GM19239 (cell line): ENCODE measurements around the gene AFG3L2.
"Not testable (repeated sequence)": the region's sequence is repeated elsewhere in the genome, so short reads cannot be mapped to it uniquely, and the experiment has no call there.

Experiments used
- DNase-seq: peaks from one replicate; pipeline ENCODE4 v3.0.0; 2011; ENCODE audit warnings: low spot score; ENCODE audit not compliant: insufficient read length
- FAIRE-seq: peaks from 2 replicates; lab custom pipeline; 2011; peaks lifted over from hg19 to GRCh38; lab: Jason Lieb, UNC

The AFG3L2 gene

GRCh38 chr18:12398625-12399024, 21.6 kb upstream of the AFG3L2 start:
- DNase-seq (no peak), FAIRE-seq (no peak)

- DNase-seq (no peak), FAIRE-seq (no peak)
These were observed 20.8 kb upstream of the AFG3L2 start for GRCh38 chr18:12397793-12398192.

GRCh38 chr18:12397254-12397653, 20.2 kb upstream of the AFG3L2 start:
- DNase-seq: no peak
- no peak for FAIRE-seq

- no peak for DNase-seq
- FAIRE-seq: no peak
These were observed 17.4 kb upstream of the AFG3L2 start for GRCh38 chr18:12394428-12394827.

GRCh38 chr18:12393998-12394397, 17.0 kb upstream of the AFG3L2 start:
- DNase-seq (no peak), FAIRE-seq (no peak)

- FAIRE-seq: no peak
- DNase-seq: no peak
These were observed 16.5 kb upstream of the AFG3L2 start for GRCh38 chr18:12393510-12393909.

GRCh38 chr18:12391487-12392165, 14.6 kb upstream of the AFG3L2 start:
- peak; percentile 39 for FAIRE-seq
- peak; percentile 48 for DNase-seq

GRCh38 chr18:12388442-12388841, 11.4 kb upstream of the AFG3L2 start:
- FAIRE-seq: no peak
- no peak for DNase-seq

- FAIRE-seq (no peak), DNase-seq (no peak)
These were observed 7.2 kb upstream of the AFG3L2 start for GRCh38 chr18:12384261-12384660.

GRCh38 chr18:12383759-12384158, 6.7 kb upstream of the AFG3L2 start:
- DNase-seq, FAIRE-seq: not testable (repeated sequence)

- DNase-seq, FAIRE-seq: not testable (repeated sequence)
These were observed 5.3 kb upstream of the AFG3L2 start for GRCh38 chr18:12382221-12382814.

- DNase-seq, FAIRE-seq: not testable (repeated sequence)
These were observed 1.2 kb upstream of the AFG3L2 start for GRCh38 chr18:12378198-12378558.

- DNase-seq (peak; percentile 81), FAIRE-seq (no peak)
These were observed 650 bp upstream of the AFG3L2 start for GRCh38 chr18:12377556-12378197.

- no peak for DNase-seq
- peak; percentile 60 for FAIRE-seq
These were observed 833 bp downstream of the AFG3L2 start for GRCh38 chr18:12376034-12376753.

GRCh38 chr18:12374401-12374800, 2.6 kb downstream of the AFG3L2 start:
- DNase-seq (no peak), FAIRE-seq (no peak)

GRCh38 chr18:12373771-12374116, 3.3 kb downstream of the AFG3L2 start:
- DNase-seq (no peak), FAIRE-seq (no peak)

GRCh38 chr18:12373116-12373770, 3.8 kb downstream of the AFG3L2 start:
- DNase-seq: no peak
- FAIRE-seq: no peak

GRCh38 chr18:12372406-12372805, 4.6 kb downstream of the AFG3L2 start:
- DNase-seq (no peak), FAIRE-seq (no peak)

GRCh38 chr18:12371590-12371989, 5.4 kb downstream of the AFG3L2 start:
- DNase-seq (no peak), FAIRE-seq (no peak)

- no peak for DNase-seq
- FAIRE-seq: no peak
These were observed 7.8 kb downstream of the AFG3L2 start for GRCh38 chr18:12369211-12369610.

- DNase-seq (no peak), FAIRE-seq (no peak)
These were observed 10.2 kb downstream of the AFG3L2 start for GRCh38 chr18:12366784-12367183.
